ENCODE measurements around the gene RARRES1.
A peak's percentile ranks its signal among the peaks of the same experiment; 100 is the strongest.

The RARRES1 gene

GRCh38 chr3:158731938-158732855, at the start of gene RARRES1:
TSS of gene RARRES1 (minus strand) at chr3:158732457. CDS start at chr3:158732415, 42 bp downstream.
- Mint-ChIP-seq H3K27me3 (ENCODE audit: low read depth, poor library complexity) (peaks cover 45% of the 10 kb centered on the region), H3K4me1 (peaks cover 16% of the 10 kb centered on the region), H3K4me3 (peak within 1 kb of the TSS; percentile 75), H3K9me3 (peaks cover 19% of the 10 kb centered on the region), H3K36me3 (ENCODE audit: low read depth) (peaks cover 19% of the 10 kb centered on the region), H3K27ac (no peak within 1 kb of the TSS)
- DNase-seq, result peak; percentile 79
- TF ChIP-seq CTCF (IDR thresholded peaks at IDR 0.05), result no peak

- H3K4me1 Mint-ChIP-seq, result no peaks in the 10 kb centered on the region
- H3K36me3 Mint-ChIP-seq (ENCODE audit: low read depth), result no peaks in the 10 kb centered on the region
- H3K27ac Mint-ChIP-seq, result no peak overlapping the region
- DNase-seq, result no peak
- TF ChIP-seq CTCF (IDR thresholded peaks at IDR 0.05), result no peak
- H3K27me3 Mint-ChIP-seq (ENCODE audit: low read depth, poor library complexity), result no peaks in the 10 kb centered on the region
- H3K9me3 Mint-ChIP-seq, result peaks cover 9% of the 10 kb centered on the region
- H3K4me3 Mint-ChIP-seq, result no peak overlapping the region
Measured at GRCh38 chr3:158781849-158782248, 49.6 kb upstream of the RARRES1 start.

GRCh38 chr3:158781191-158781590, 48.9 kb upstream of the RARRES1 start:
- H3K4me1 Mint-ChIP-seq, result no peaks in the 10 kb centered on the region

GRCh38 chr3:158780766-158781165, 48.5 kb upstream of the RARRES1 start:
- Mint-ChIP-seq H3K4me3 (no peak overlapping the region), H3K27ac (no peak overlapping the region), H3K9me3 (peaks cover under 1% of the 10 kb centered on the region), H3K4me1 (no peaks in the 10 kb centered on the region), H3K36me3 (ENCODE audit: low read depth) (no peaks in the 10 kb centered on the region), H3K27me3 (ENCODE audit: low read depth, poor library complexity) (no peaks in the 10 kb centered on the region)
- TF ChIP-seq CTCF (IDR thresholded peaks at IDR 0.05), result no peak
- no peak for DNase-seq

More at GRCh38 chr3:158781191-158781590, 48.9 kb upstream of the RARRES1 start:
- DNase-seq, result no peak
- Mint-ChIP-seq H3K27ac (no peak overlapping the region), H3K4me3 (no peak overlapping the region), H3K27me3 (ENCODE audit: low read depth, poor library complexity) (no peaks in the 10 kb centered on the region), H3K36me3 (ENCODE audit: low read depth) (no peaks in the 10 kb centered on the region), H3K9me3 (peaks cover 5% of the 10 kb centered on the region)
- TF ChIP-seq CTCF (IDR thresholded peaks at IDR 0.05), result no peak

- no peak overlapping the region for H3K27ac Mint-ChIP-seq
- no peak for TF ChIP-seq CTCF (IDR thresholded peaks at IDR 0.05)
- no peak overlapping the region for H3K4me3 Mint-ChIP-seq
- peaks cover 5% of the 10 kb centered on the region for H3K4me1 Mint-ChIP-seq
- H3K27me3 Mint-ChIP-seq (ENCODE audit: low read depth, poor library complexity), result no peaks in the 10 kb centered on the region
- no peak for DNase-seq
- peaks cover 5% of the 10 kb centered on the region for H3K36me3 Mint-ChIP-seq (ENCODE audit: low read depth)
- H3K9me3 Mint-ChIP-seq, result no peaks in the 10 kb centered on the region
Measured at GRCh38 chr3:158777161-158777873, 45.1 kb upstream of the RARRES1 start.

Measured in nephron progenitor cell (in vitro differentiated cells).